ENCODE results near the gene RELN.

The RELN gene

GRCh38 chr7:103764901-103765300 lies 224.6 kb downstream of the RELN start:
- no peak for DNase-seq (ENCODE audit: extremely low spot score)
- POLR2A ChIA-PET, result no interaction called here
- CTCF ChIA-PET, result no interaction called here
- TF ChIP-seq FOXA1 (IDR thresholded peaks at IDR 0.05) (no peak), BHLHE40 (IDR thresholded peaks at IDR 0.05; ENCODE audit: borderline replicate concordance) (no peak), L3MBTL2 (conservative IDR thresholded peaks at IDR 0.05) (no peak), SP1 (IDR thresholded peaks at IDR 0.05) (no peak), SUZ12 (IDR thresholded peaks at IDR 0.05) (no peak), NFRKB (IDR thresholded peaks at IDR 0.05) (no peak), ELF4 (IDR thresholded peaks at IDR 0.05) (no peak), FOXK2 (IDR thresholded peaks at IDR 0.05) (no peak), FOXM1 (IDR thresholded peaks at IDR 0.05; ENCODE audit: borderline replicate concordance) (no peak), PKNOX1 (IDR thresholded peaks at IDR 0.05) (no peak), ARNT (IDR thresholded peaks at IDR 0.05) (no peak), TARDBP (IDR thresholded peaks at IDR 0.05) (no peak)

DNA sequence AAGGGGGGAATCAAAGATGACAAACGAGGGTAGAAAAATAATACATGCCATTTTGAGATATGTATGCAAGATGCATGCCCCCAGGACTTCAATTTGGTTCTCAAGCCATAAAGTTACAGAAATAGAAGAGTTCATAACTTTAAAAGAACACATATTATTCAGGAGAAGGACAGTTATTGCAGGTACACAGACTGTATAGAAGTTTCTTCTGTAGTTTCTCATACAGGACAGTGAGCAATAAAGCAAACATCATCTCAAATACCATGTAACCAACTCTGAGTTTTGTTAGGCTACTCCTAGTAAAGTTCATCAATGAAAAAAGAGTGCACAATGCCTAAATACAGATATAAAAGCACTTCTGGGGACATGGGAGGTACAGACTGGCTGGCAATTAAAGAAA lies 226.6 kb downstream of the RELN start:
- CTCF ChIA-PET, result no interaction called here
- TF ChIP-seq ELF4 (IDR thresholded peaks at IDR 0.05) (no peak), ZNF384 (IDR thresholded peaks at IDR 0.05) (no peak), SP1 (IDR thresholded peaks at IDR 0.05) (no peak), LEF1 (IDR thresholded peaks at IDR 0.05; ENCODE audit: borderline replicate concordance) (no peak), CTBP1 (IDR thresholded peaks at IDR 0.05; ENCODE audit: borderline replicate concordance) (no peak), PKNOX1 (IDR thresholded peaks at IDR 0.05) (no peak), SUZ12 (IDR thresholded peaks at IDR 0.05) (no peak), HDGF (IDR thresholded peaks at IDR 0.05; ENCODE audit: borderline replicate concordance) (no peak), BHLHE40 (IDR thresholded peaks at IDR 0.05; ENCODE audit: borderline replicate concordance) (no peak), NFRKB (IDR thresholded peaks at IDR 0.05) (no peak), L3MBTL2 (conservative IDR thresholded peaks at IDR 0.05) (no peak), FOXM1 (IDR thresholded peaks at IDR 0.05; ENCODE audit: borderline replicate concordance) (no peak), FOXA1 (IDR thresholded peaks at IDR 0.05) (no peak), TARDBP (IDR thresholded peaks at IDR 0.05) (no peak), FOXK2 (IDR thresholded peaks at IDR 0.05) (no peak), ARNT (IDR thresholded peaks at IDR 0.05) (no peak)
- POLR2A ChIA-PET, result no interaction called here
- no peak for DNase-seq (ENCODE audit: extremely low spot score)

DNA sequence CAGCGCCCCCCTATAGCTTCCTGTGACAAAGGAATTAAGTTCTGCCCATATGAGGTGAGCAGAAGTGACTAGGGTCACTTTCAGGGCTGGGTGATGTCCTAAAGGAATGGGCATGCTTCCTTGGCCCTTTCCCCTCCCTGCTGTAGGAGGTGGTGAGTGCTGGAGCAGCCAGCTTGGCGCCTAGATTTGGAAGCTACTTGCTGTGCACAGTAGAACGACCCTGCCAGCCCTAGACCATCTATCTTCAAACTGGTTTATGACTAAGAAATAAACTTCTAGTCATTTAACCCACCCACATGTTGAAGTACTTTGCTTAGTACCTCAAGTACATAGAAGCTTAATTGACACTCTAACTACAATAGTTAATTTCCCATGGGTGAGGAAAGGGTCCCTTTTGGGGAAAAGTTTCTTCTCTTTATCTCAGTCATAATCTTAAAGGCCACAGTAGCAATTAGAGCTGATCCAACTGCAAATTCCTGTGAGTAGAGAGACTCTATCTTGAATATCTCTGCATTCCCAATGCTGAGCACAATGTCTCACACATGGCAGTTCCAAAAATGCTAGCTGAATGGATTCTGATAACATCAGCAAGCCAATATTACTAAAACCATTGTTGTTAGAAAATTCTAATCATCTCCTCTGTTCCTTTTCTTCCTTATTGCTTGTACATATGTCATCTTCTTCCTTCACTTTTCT lies 227.2 kb downstream of the RELN start:
- CTCF ChIA-PET, result no interaction called here

GRCh38 chr7:103752995-103753394 lies 236.5 kb downstream of the RELN start:
- ChIA-PET CTCF (interaction anchor here (0.6 to 1.3 kb wide), 2 partner anchors 179 to 272 kb away, joined by 4 to 7 read pairs; no protein-coding TSS in a partner anchor), POLR2A (no interaction called here)
- no peak for DNase-seq (ENCODE audit: extremely low spot score)
- TF ChIP-seq PKNOX1 (IDR thresholded peaks at IDR 0.05) (no peak), ZNF384 (IDR thresholded peaks at IDR 0.05) (no peak), NFRKB (IDR thresholded peaks at IDR 0.05) (no peak), FOXK2 (IDR thresholded peaks at IDR 0.05) (no peak), HDGF (IDR thresholded peaks at IDR 0.05; ENCODE audit: borderline replicate concordance) (no peak), FOXM1 (IDR thresholded peaks at IDR 0.05; ENCODE audit: borderline replicate concordance) (no peak), CTBP1 (IDR thresholded peaks at IDR 0.05; ENCODE audit: borderline replicate concordance) (no peak), SP1 (IDR thresholded peaks at IDR 0.05) (no peak), SUZ12 (IDR thresholded peaks at IDR 0.05) (no peak), TARDBP (IDR thresholded peaks at IDR 0.05) (no peak), BHLHE40 (IDR thresholded peaks at IDR 0.05; ENCODE audit: borderline replicate concordance) (no peak), L3MBTL2 (conservative IDR thresholded peaks at IDR 0.05) (no peak), ELF4 (IDR thresholded peaks at IDR 0.05) (no peak)

More for the DNA sequence above, 227.2 kb downstream of the RELN start:
- POLR2A ChIA-PET, result no interaction called here
- DNase-seq (ENCODE audit: extremely low spot score), result no peak
- no peak for TF ChIP-seq FOXA1 (IDR thresholded peaks at IDR 0.05)

DNA sequence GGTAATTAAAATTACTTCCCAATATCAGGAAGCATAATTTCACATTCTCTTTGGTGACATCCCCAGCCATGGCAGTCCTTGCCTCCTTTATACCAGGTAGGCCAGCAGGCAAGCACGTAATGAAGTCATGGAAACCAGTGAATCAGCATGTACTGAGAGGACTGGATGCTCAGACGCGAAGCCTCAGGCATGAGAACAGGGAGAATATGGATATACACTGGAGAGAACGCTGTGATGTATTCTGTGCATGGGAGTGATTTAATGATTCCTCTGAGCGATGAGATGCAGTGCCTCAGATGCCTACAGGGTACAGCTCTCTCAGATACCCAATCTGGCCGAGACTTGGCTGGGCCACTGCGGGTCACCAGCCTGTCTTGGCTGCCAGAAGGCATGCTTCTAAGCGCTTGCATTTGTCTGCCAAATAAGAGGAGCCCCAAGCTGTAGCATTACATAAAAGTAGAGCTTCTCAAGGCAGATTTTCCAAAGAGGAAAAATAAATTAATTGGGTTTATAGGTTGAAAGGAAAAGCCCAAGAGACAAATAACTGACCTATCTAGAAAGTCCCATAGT lies 238.1 kb downstream of the RELN start:
- ChIA-PET CTCF (interaction anchor here (0.6 kb wide), 1 partner anchor 173 kb away, joined by 5 read pairs; no protein-coding TSS in a partner anchor), POLR2A (no interaction called here)
- DNase-seq (ENCODE audit: extremely low spot score), result no peak
- TF ChIP-seq FOXM1 (IDR thresholded peaks at IDR 0.05; ENCODE audit: borderline replicate concordance) (no peak), L3MBTL2 (conservative IDR thresholded peaks at IDR 0.05) (no peak), TARDBP (IDR thresholded peaks at IDR 0.05) (no peak), FOXK2 (IDR thresholded peaks at IDR 0.05) (no peak), PKNOX1 (IDR thresholded peaks at IDR 0.05) (no peak), CTBP1 (IDR thresholded peaks at IDR 0.05; ENCODE audit: borderline replicate concordance) (no peak)

- DNase-seq (ENCODE audit: extremely low spot score), result no peak
- ChIA-PET CTCF (no interaction called here), POLR2A (no interaction called here)
- no peak for TF ChIP-seq ELF4 (IDR thresholded peaks at IDR 0.05)
- no peak for TF ChIP-seq PKNOX1 (IDR thresholded peaks at IDR 0.05)
- TF ChIP-seq LEF1 (IDR thresholded peaks at IDR 0.05; ENCODE audit: borderline replicate concordance), result no peak
- TF ChIP-seq ARNT (IDR thresholded peaks at IDR 0.05), result no peak
- no peak for TF ChIP-seq NFRKB (IDR thresholded peaks at IDR 0.05)
- no peak for TF ChIP-seq ZNF384 (IDR thresholded peaks at IDR 0.05)
- no peak for TF ChIP-seq CTBP1 (IDR thresholded peaks at IDR 0.05; ENCODE audit: borderline replicate concordance)
- TF ChIP-seq L3MBTL2 (conservative IDR thresholded peaks at IDR 0.05), result no peak
- no peak for TF ChIP-seq SUZ12 (IDR thresholded peaks at IDR 0.05)
- TF ChIP-seq FOXM1 (IDR thresholded peaks at IDR 0.05; ENCODE audit: borderline replicate concordance), result no peak
- no peak for TF ChIP-seq BHLHE40 (IDR thresholded peaks at IDR 0.05; ENCODE audit: borderline replicate concordance)
- TF ChIP-seq TARDBP (IDR thresholded peaks at IDR 0.05), result no peak
- no peak for TF ChIP-seq HDGF (IDR thresholded peaks at IDR 0.05; ENCODE audit: borderline replicate concordance)
Measured at GRCh38 chr7:103748680-103749079, 240.8 kb downstream of the RELN start.

All from HEK293T (cell line).